HG03159 (cell line): ENCODE data around the gene STX16.

Experiments used
- ATAC-seq: cut with Tn5 transposase; IDR thresholded peaks from one replicate; pipeline ENCODE4 v1.9.1; 2021; ENCODE audit warnings: mild to moderate bottlenecking, moderate library complexity; ENCODE audit not compliant: unreplicated experiment

The STX16 gene

GRCh38 chr20:58618351-58619076, 32.6 kb upstream of the STX16 start:
- ATAC-seq, result no peak

GRCh38 chr20:58619077-58619863, 31.8 kb upstream of the STX16 start:
- no peak for ATAC-seq

GRCh38 chr20:58619864-58620431, 31.1 kb upstream of the STX16 start:
- no peak for ATAC-seq

GRCh38 chr20:58621906-58622548, 29.1 kb upstream of the STX16 start:
- no peak for ATAC-seq

- ATAC-seq, result no peak
These were observed 28.2 kb upstream of the STX16 start for GRCh38 chr20:58622671-58623578.

- no peak for ATAC-seq
These were observed 27.3 kb upstream of the STX16 start for GRCh38 chr20:58623579-58624473.

- ATAC-seq, result no peak
These were observed 26.4 kb upstream of the STX16 start for GRCh38 chr20:58624687-58625086.

GRCh38 chr20:58625585-58625984, 25.5 kb upstream of the STX16 start:
- ATAC-seq, result no peak

GRCh38 chr20:58626051-58626450, 25.0 kb upstream of the STX16 start:
- ATAC-seq, result no peak

- ATAC-seq, result no peak
These were observed 23.6 kb upstream of the STX16 start for GRCh38 chr20:58627212-58628072.

GRCh38 chr20:58628491-58629214, 22.4 kb upstream of the STX16 start:
- ATAC-seq, result no peak

- no peak for ATAC-seq
These were observed 21.9 kb upstream of the STX16 start for GRCh38 chr20:58629215-58629580.

- no peak for ATAC-seq
These were observed 21.0 kb upstream of the STX16 start for GRCh38 chr20:58630063-58630462.

GRCh38 chr20:58633161-58634053, 17.7 kb upstream of the STX16 start:
- no peak for ATAC-seq

GRCh38 chr20:58634059-58634458, 17.0 kb upstream of the STX16 start:
- no peak for ATAC-seq

GRCh38 chr20:58634521-58635278, 16.4 kb upstream of the STX16 start:
- ATAC-seq, result no peak
